Left ventricle myocardium inferior (tissue), 1 donor: Measurements from ENCODE around the gene KRT73. TPM values are rescaled to one million over a fixed set of nuclear protein-coding genes. Genes with fewer than 3 reads are reported as not detected.
A peak's percentile ranks its signal among the peaks of the same experiment; 100 is the strongest.

Experiments
- DNase-seq: peaks from one replicate; pipeline ENCODE4 v3.0.0-alpha.2; 2020
- H3K27ac ChIP-seq: fragments of 200-600 bp; replicated peaks from 2 replicates; pipeline ENCODE4 v1.8.0; 2021
- H3K27me3 ChIP-seq: fragments of 200-600 bp; 2 replicates; pipeline ENCODE4 v1.8.0; 2021; ENCODE audit warnings: low read depth
- H3K36me3 ChIP-seq: fragments of 200-600 bp; 2 replicates; pipeline ENCODE4 v1.8.0; 2021
- H3K4me1 ChIP-seq: fragments of 200-600 bp; 2 replicates; pipeline ENCODE4 v1.8.0; 2021
- H3K4me3 ChIP-seq: fragments of 200-600 bp; 2 replicates; pipeline ENCODE4 v1.8.0; 2021; ENCODE audit warnings: mild to moderate bottlenecking, moderate library complexity
- H3K9me3 ChIP-seq: fragments of 200-600 bp; replicated peaks from 2 replicates; pipeline ENCODE4 v1.8.0; 2021
- CTCF ChIP-seq: fragments of 200-600 bp; IDR thresholded peaks from 2 replicates; pipeline ENCODE4 v1.8.0; 2021; ENCODE audit warnings: antibody characterized with exemption, mild to moderate bottlenecking, borderline replicate concordance
- intact Hi-C: fragments of 100-400 bp; cut with micrococcal nuclease; formaldehyde crosslinking; loops from one replicate; pipeline ENCODE4 v1.11.0; 2022
- long read RNA-seq: library from polyadenylated mRNA; unstranded; transcript quantifications from one replicate; pipeline ENCODE4 v2.0.0, GENCODE V29; 2021
- total RNA-seq: library from RNA; stranded (reverse); fragmentation: NEBNext Ultra II Directional; extraction: Animal tissue kit (Norgen Biotek cat#: 25700); gene quantifications from one replicate; pipeline ENCODE4 v1.2.1, GENCODE V29; 2021
- donor health status: DM: no; HTN: yes; CAD: no; lungs with severe emphysema.

Gene KRT73
- not detected for total RNA-seq
- long read RNA-seq = 0 reads

- no peak within 1 kb of the TSS for H3K27ac ChIP-seq
- H3K9me3 ChIP-seq = no peaks in the 10 kb centered on the region
- TF ChIP-seq CTCF = no peak
- DNase-seq = no peak
- H3K4me1 ChIP-seq = no peaks in the 10 kb centered on the region
- intact Hi-C loops = no loop called here
- H3K27me3 ChIP-seq = peaks cover 58% of the 10 kb centered on the region
- no peak within 1 kb of the TSS for H3K4me3 ChIP-seq
- no peaks in the 10 kb centered on the region for H3K36me3 ChIP-seq
These were observed at the start of gene KRT73 for GRCh38 chr12:52618216-52618615. KRT73 (minus strand) TSS chr12:52618559; CDS start chr12:52618524, 35 bp downstream.

GRCh38 chr12:52667931-52668330, 49.6 kb upstream of the KRT73 start:
- H3K4me1 ChIP-seq = no peaks in the 10 kb centered on the region

GRCh38 chr12:52667509-52667908, 49.1 kb upstream of the KRT73 start:
- Histone ChIP-seq H3K36me3 (no peaks in the 10 kb centered on the region), H3K4me3 (no peak overlapping the region), H3K4me1 (peaks cover under 1% of the 10 kb centered on the region), H3K27me3 (peaks cover 50% of the 10 kb centered on the region), H3K27ac (no peak overlapping the region), H3K9me3 (no peaks in the 10 kb centered on the region)
- DNase-seq = no peak
- TF ChIP-seq CTCF = peak; percentile 50
- intact Hi-C loops = no loop called here

More at GRCh38 chr12:52667931-52668330, 49.6 kb upstream of the KRT73 start:
- no peak overlapping the region for H3K4me3 ChIP-seq
- H3K27me3 ChIP-seq = peaks cover 47% of the 10 kb centered on the region
- DNase-seq = no peak
- H3K27ac ChIP-seq = no peak overlapping the region
- intact Hi-C loops = no loop called here
- H3K9me3 ChIP-seq = no peaks in the 10 kb centered on the region
- H3K36me3 ChIP-seq = no peaks in the 10 kb centered on the region
- TF ChIP-seq CTCF = no peak

GRCh38 chr12:52666471-52666870, 48.1 kb upstream of the KRT73 start:
- H3K4me1 ChIP-seq = peaks cover 7% of the 10 kb centered on the region
- no peak for DNase-seq
- TF ChIP-seq CTCF = no peak
- peaks cover 55% of the 10 kb centered on the region for H3K27me3 ChIP-seq
- H3K36me3 ChIP-seq = no peaks in the 10 kb centered on the region
- no peaks in the 10 kb centered on the region for H3K9me3 ChIP-seq
- intact Hi-C loops = no loop called here
- H3K27ac ChIP-seq = no peak overlapping the region
- no peak overlapping the region for H3K4me3 ChIP-seq

GRCh38 chr12:52663420-52663819, 45.1 kb upstream of the KRT73 start:
- intact Hi-C loops = no loop called here
- DNase-seq = no peak
- no peak for TF ChIP-seq CTCF
- no peaks in the 10 kb centered on the region for H3K9me3 ChIP-seq
- no peaks in the 10 kb centered on the region for H3K36me3 ChIP-seq
- H3K27ac ChIP-seq = no peak overlapping the region
- H3K4me1 ChIP-seq = peaks cover 7% of the 10 kb centered on the region
- no peak overlapping the region for H3K4me3 ChIP-seq
- H3K27me3 ChIP-seq = peaks cover 50% of the 10 kb centered on the region

GRCh38 chr12:52662918-52663229, 44.5 kb upstream of the KRT73 start:
- Histone ChIP-seq H3K4me3 (no peak overlapping the region), H3K27ac (no peak overlapping the region), H3K36me3 (no peaks in the 10 kb centered on the region), H3K27me3 (peaks cover 50% of the 10 kb centered on the region), H3K4me1 (peaks cover 7% of the 10 kb centered on the region), H3K9me3 (no peaks in the 10 kb centered on the region)
- no peak for TF ChIP-seq CTCF
- DNase-seq = no peak
- intact Hi-C loops = no loop called here
